ENCODE results near the gene RAB7A. TPM values are rescaled to one million over a fixed set of nuclear protein-coding genes. Genes with fewer than 3 reads are reported as not detected.

RAB7A gene
- total RNA-seq, 1 donor from 2014 or later: 149 TPM

GRCh38 chr3:128698211-128699047, 27.6 kb upstream of the RAB7A start:
- no peak overlapping the region for H3K27ac Mint-ChIP-seq (ENCODE audit: unreplicated experiment)
- peaks cover 2% of the 10 kb centered on the region for H3K27me3 Mint-ChIP-seq (ENCODE audit: low read depth)
- no peak for TF ChIP-seq CTCF (conservative IDR thresholded peaks at IDR 0.05)

GRCh38 chr3:128701342-128702212, 24.4 kb upstream of the RAB7A start:
- DNase-seq (ENCODE audit: low read depth, low spot score): no peak
- H3K9me3 Mint-ChIP-seq: no peaks in the 10 kb centered on the region
- no peak for TF ChIP-seq CTCF (conservative IDR thresholded peaks at IDR 0.05)
- H3K27ac Mint-ChIP-seq (ENCODE audit: unreplicated experiment): no peak overlapping the region
- H3K4me1 Mint-ChIP-seq: no peaks in the 10 kb centered on the region
- H3K27me3 Mint-ChIP-seq (ENCODE audit: low read depth): peaks cover 2% of the 10 kb centered on the region
- peak overlapping the region; percentile 56 for H3K4me3 Mint-ChIP-seq
- H3K36me3 Mint-ChIP-seq (ENCODE audit: low read depth): no peaks in the 10 kb centered on the region

More at GRCh38 chr3:128698211-128699047, 27.6 kb upstream of the RAB7A start:
- no peaks in the 10 kb centered on the region for H3K36me3 Mint-ChIP-seq (ENCODE audit: low read depth)
- no peaks in the 10 kb centered on the region for H3K4me1 Mint-ChIP-seq
- H3K4me3 Mint-ChIP-seq: peak overlapping the region; percentile 59
- no peaks in the 10 kb centered on the region for H3K9me3 Mint-ChIP-seq
- peak; percentile 24 for DNase-seq (ENCODE audit: low read depth, low spot score)

- H3K4me3 Mint-ChIP-seq: no peak overlapping the region
- no peak for DNase-seq (ENCODE audit: low read depth, low spot score)
- H3K27ac Mint-ChIP-seq (ENCODE audit: unreplicated experiment): no peak overlapping the region
- no peaks in the 10 kb centered on the region for H3K4me1 Mint-ChIP-seq
- no peak for TF ChIP-seq CTCF (conservative IDR thresholded peaks at IDR 0.05)
- H3K27me3 Mint-ChIP-seq (ENCODE audit: low read depth): peaks cover 2% of the 10 kb centered on the region
- H3K36me3 Mint-ChIP-seq (ENCODE audit: low read depth): no peaks in the 10 kb centered on the region
- H3K9me3 Mint-ChIP-seq: no peaks in the 10 kb centered on the region
Measured at GRCh38 chr3:128702391-128702790, 23.6 kb upstream of the RAB7A start.

- Mint-ChIP-seq H3K4me1 (no peaks in the 10 kb centered on the region), H3K27ac (ENCODE audit: unreplicated experiment) (no peak overlapping the region), H3K4me3 (no peak overlapping the region), H3K27me3 (ENCODE audit: low read depth) (no peaks in the 10 kb centered on the region), H3K9me3 (no peaks in the 10 kb centered on the region), H3K36me3 (ENCODE audit: low read depth) (no peaks in the 10 kb centered on the region)
- no peak for DNase-seq (ENCODE audit: low read depth, low spot score)
- TF ChIP-seq CTCF (conservative IDR thresholded peaks at IDR 0.05): no peak
Measured at GRCh38 chr3:128703561-128703960, 22.4 kb upstream of the RAB7A start.

GRCh38 chr3:128706086-128706615, 19.8 kb upstream of the RAB7A start:
- H3K4me3 Mint-ChIP-seq: no peak overlapping the region
- TF ChIP-seq CTCF (conservative IDR thresholded peaks at IDR 0.05): no peak
- H3K9me3 Mint-ChIP-seq: no peaks in the 10 kb centered on the region
- no peaks in the 10 kb centered on the region for H3K27me3 Mint-ChIP-seq (ENCODE audit: low read depth)
- no peak overlapping the region for H3K27ac Mint-ChIP-seq (ENCODE audit: unreplicated experiment)
- no peak for DNase-seq (ENCODE audit: low read depth, low spot score)
- H3K36me3 Mint-ChIP-seq (ENCODE audit: low read depth): no peaks in the 10 kb centered on the region
- H3K4me1 Mint-ChIP-seq: no peaks in the 10 kb centered on the region

Data from neural crest cell (in vitro differentiated cells).